ENCODE data around the gene CPSF7.

The CPSF7 gene

GRCh38 chr11:61361741-61362541 is 67.8 kb downstream of the CPSF7 start, which contains the start of the genes CYB561A3 and TMEM138:
CYB561A3 (minus strand) TSS chr11:61361882; CDS start chr11:61356713, 5,169 bp downstream.
TMEM138 (plus strand) TSS chr11:61362374; CDS start chr11:61364391, 2,017 bp downstream.
- peak within 1 kb of the TSS; percentile 98 for H3K27ac ChIP-seq
- TF ChIP-seq CTCF (IDR thresholded peaks at IDR 0.05), result no peak

GRCh38 chr11:61361237-61361740 is 68.5 kb downstream of the CPSF7 start:
- TF ChIP-seq ZFX (IDR thresholded peaks at IDR 0.05; ENCODE audit: borderline replicate concordance), result no peak
- TF ChIP-seq CTCF (IDR thresholded peaks at IDR 0.05), result no peak
- peak overlapping the region; percentile 98 for H3K27ac ChIP-seq

GRCh38 chr11:61359516-61359915 is 70.3 kb downstream of the CPSF7 start:
- TF ChIP-seq ZFX (IDR thresholded peaks at IDR 0.05; ENCODE audit: borderline replicate concordance) (no peak), CTCF (IDR thresholded peaks at IDR 0.05) (no peak)
- no peak overlapping the region for H3K27ac ChIP-seq

GRCh38 chr11:61358566-61358965 is 71.2 kb downstream of the CPSF7 start:
- TF ChIP-seq ZFX (IDR thresholded peaks at IDR 0.05; ENCODE audit: borderline replicate concordance), result no peak
- no peak for TF ChIP-seq CTCF (IDR thresholded peaks at IDR 0.05)
- no peak overlapping the region for H3K27ac ChIP-seq

- H3K27ac ChIP-seq, result no peak overlapping the region
- TF ChIP-seq CTCF (IDR thresholded peaks at IDR 0.05) (no peak), ZFX (IDR thresholded peaks at IDR 0.05; ENCODE audit: borderline replicate concordance) (no peak)
Measured at GRCh38 chr11:61357894-61358239, 71.9 kb downstream of the CPSF7 start.

- H3K27ac ChIP-seq, result no peak overlapping the region
- TF ChIP-seq CTCF (IDR thresholded peaks at IDR 0.05) (no peak), ZFX (IDR thresholded peaks at IDR 0.05; ENCODE audit: borderline replicate concordance) (no peak)
Measured at GRCh38 chr11:61357233-61357893, 72.4 kb downstream of the CPSF7 start.

GRCh38 chr11:61356706-61357105 is 73.1 kb downstream of the CPSF7 start:
- no peak overlapping the region for H3K27ac ChIP-seq
- no peak for TF ChIP-seq CTCF (IDR thresholded peaks at IDR 0.05)
- no peak for TF ChIP-seq ZFX (IDR thresholded peaks at IDR 0.05; ENCODE audit: borderline replicate concordance)
